Measurements from ENCODE around the gene RXFP1. TPM values are rescaled to one million over a fixed set of nuclear protein-coding genes. Genes with fewer than 3 reads are reported as not detected.
A peak's percentile ranks its signal among the peaks of the same experiment; 100 is the strongest.

RXFP1 gene
- total RNA-seq, 1 donor from 2014 or later: 6.9 TPM

GRCh38 chr4:158560284-158560683 lies 38.6 kb downstream of the RXFP1 start:
- intact Hi-C loops (cut with DNase I): no loop called here
- H3K9me3 ChIP-seq: no peaks in the 10 kb centered on the region
- no peak for ATAC-seq
- H3K4me1 ChIP-seq: no peaks in the 10 kb centered on the region
- no peak overlapping the region for H3K27ac ChIP-seq
- H3K36me3 ChIP-seq: no peaks in the 10 kb centered on the region
- DNase-seq: no peak
- no peak overlapping the region for H3K4me3 ChIP-seq
- no peaks in the 10 kb centered on the region for H3K27me3 ChIP-seq (ENCODE audit: low read depth)
- no peak for TF ChIP-seq CTCF (IDR thresholded peaks at IDR 0.05)

GRCh38 chr4:158566860-158567259 lies 45.2 kb downstream of the RXFP1 start:
- no peaks in the 10 kb centered on the region for H3K36me3 ChIP-seq
- H3K27me3 ChIP-seq (ENCODE audit: low read depth): no peaks in the 10 kb centered on the region
- H3K4me3 ChIP-seq: no peak overlapping the region
- no peak overlapping the region for H3K27ac ChIP-seq
- intact Hi-C loops (cut with DNase I): no loop called here
- no peaks in the 10 kb centered on the region for H3K4me1 ChIP-seq
- DNase-seq (no peak), ATAC-seq (no peak)
- H3K9me3 ChIP-seq: no peaks in the 10 kb centered on the region
- no peak for TF ChIP-seq CTCF (IDR thresholded peaks at IDR 0.05)

GRCh38 chr4:158571736-158572135 lies 50.1 kb downstream of the RXFP1 start:
- H3K27me3 ChIP-seq (ENCODE audit: low read depth): no peaks in the 10 kb centered on the region
- no peaks in the 10 kb centered on the region for H3K36me3 ChIP-seq
- no peak for TF ChIP-seq CTCF (IDR thresholded peaks at IDR 0.05)
- intact Hi-C loops (cut with DNase I): no loop called here
- H3K4me1 ChIP-seq: no peaks in the 10 kb centered on the region
- no peak overlapping the region for H3K4me3 ChIP-seq
- H3K27ac ChIP-seq: no peak overlapping the region
- ATAC-seq (no peak), DNase-seq (no peak)
- H3K9me3 ChIP-seq: no peaks in the 10 kb centered on the region

GRCh38 chr4:158572608-158573007 lies 50.9 kb downstream of the RXFP1 start:
- DNase-seq (no peak), ATAC-seq (no peak)
- Histone ChIP-seq H3K36me3 (no peaks in the 10 kb centered on the region), H3K27me3 (ENCODE audit: low read depth) (no peaks in the 10 kb centered on the region), H3K27ac (no peak overlapping the region), H3K4me3 (no peak overlapping the region), H3K4me1 (no peaks in the 10 kb centered on the region), H3K9me3 (no peaks in the 10 kb centered on the region)
- intact Hi-C loops (cut with DNase I): no loop called here
- TF ChIP-seq CTCF (IDR thresholded peaks at IDR 0.05): no peak

- intact Hi-C loops (cut with DNase I): no loop called here
- Histone ChIP-seq H3K4me1 (no peaks in the 10 kb centered on the region), H3K9me3 (no peaks in the 10 kb centered on the region), H3K27ac (no peak overlapping the region), H3K36me3 (no peaks in the 10 kb centered on the region), H3K4me3 (no peak overlapping the region), H3K27me3 (ENCODE audit: low read depth) (no peaks in the 10 kb centered on the region)
- ATAC-seq (no peak), DNase-seq (no peak)
- TF ChIP-seq CTCF (IDR thresholded peaks at IDR 0.05): peak; percentile 29
These were observed 56.8 kb downstream of the RXFP1 start for GRCh38 chr4:158578476-158578875.

- ATAC-seq: no peak
- H3K27me3 ChIP-seq (ENCODE audit: low read depth): no peaks in the 10 kb centered on the region
- intact Hi-C loops (cut with DNase I): no loop called here
- no peak overlapping the region for H3K27ac ChIP-seq
- H3K9me3 ChIP-seq: no peaks in the 10 kb centered on the region
- H3K4me1 ChIP-seq: no peaks in the 10 kb centered on the region
- DNase-seq: no peak
- no peaks in the 10 kb centered on the region for H3K36me3 ChIP-seq
- TF ChIP-seq CTCF (IDR thresholded peaks at IDR 0.05): no peak
- no peak overlapping the region for H3K4me3 ChIP-seq
These were observed 58.4 kb downstream of the RXFP1 start for GRCh38 chr4:158580064-158580463.

Data from lower lobe of right lung (tissue), 2 donors.